ENCODE measurements around the gene TTC22.

DNA sequence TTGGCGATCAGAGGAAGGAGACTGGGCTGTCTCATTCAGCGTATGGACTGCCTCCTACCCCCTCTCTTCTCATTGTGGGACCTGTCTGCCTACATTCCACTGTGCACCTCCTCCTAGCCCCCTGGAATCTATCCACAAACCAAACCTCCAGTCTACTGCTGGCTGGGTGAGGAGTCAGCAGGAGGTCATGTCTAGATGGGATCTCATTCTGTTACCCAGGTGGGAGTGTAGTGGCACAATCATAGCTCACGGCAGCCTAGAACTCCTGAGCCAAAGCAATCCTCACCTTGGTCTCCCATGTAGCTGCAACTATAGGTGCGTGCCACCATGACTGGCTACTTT, 18.0 kb upstream of the TTC22 start:
- TF ChIP-seq, protein P1, sequence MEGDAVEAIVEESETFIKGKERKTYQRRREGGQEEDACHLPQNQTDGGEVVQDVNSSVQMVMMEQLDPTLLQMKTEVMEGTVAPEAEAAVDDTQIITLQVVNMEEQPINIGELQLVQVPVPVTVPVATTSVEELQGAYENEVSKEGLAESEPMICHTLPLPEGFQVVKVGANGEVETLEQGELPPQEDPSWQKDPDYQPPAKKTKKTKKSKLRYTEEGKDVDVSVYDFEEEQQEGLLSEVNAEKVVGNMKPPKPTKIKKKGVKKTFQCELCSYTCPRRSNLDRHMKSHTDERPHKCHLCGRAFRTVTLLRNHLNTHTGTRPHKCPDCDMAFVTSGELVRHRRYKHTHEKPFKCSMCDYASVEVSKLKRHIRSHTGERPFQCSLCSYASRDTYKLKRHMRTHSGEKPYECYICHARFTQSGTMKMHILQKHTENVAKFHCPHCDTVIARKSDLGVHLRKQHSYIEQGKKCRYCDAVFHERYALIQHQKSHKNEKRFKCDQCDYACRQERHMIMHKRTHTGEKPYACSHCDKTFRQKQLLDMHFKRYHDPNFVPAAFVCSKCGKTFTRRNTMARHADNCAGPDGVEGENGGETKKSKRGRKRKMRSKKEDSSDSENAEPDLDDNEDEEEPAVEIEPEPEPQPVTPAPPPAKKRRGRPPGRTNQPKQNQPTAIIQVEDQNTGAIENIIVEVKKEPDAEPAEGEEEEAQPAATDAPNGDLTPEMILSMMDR (conservative IDR thresholded peaks at IDR 0.05 in 1 of 2, IDR thresholded peaks at IDR 0.05 in 1 of 2; ENCODE audit: extremely low read depth in 1 of 2, insufficient read depth in 1 of 2, low read depth in 1 of 2, low read length in 2 of 2) = no peak
- no peak for TF ChIP-seq EZH2 (IDR thresholded peaks at IDR 0.05; ENCODE audit: borderline replicate concordance, low read length)

All from mammary epithelial cell (primary cell).